GM12801 (cell line): ENCODE data around the gene SLC25A25.
A peak's percentile ranks its signal among the peaks of the same experiment; 100 is the strongest.

Source experiments
- CTCF ChIP-seq: IDR thresholded peaks from one replicate; pipeline ENCODE4 v1.5.1; 2011; ENCODE audit warnings: control low read depth; ENCODE audit not compliant: insufficient read length; ENCODE audit errors: extremely low read depth

SLC25A25 gene

GRCh38 chr9:128026773-128027541 is 41.1 kb upstream of the SLC25A25 start:
- no peak for TF ChIP-seq CTCF

- TF ChIP-seq CTCF, result no peak
Measured at GRCh38 chr9:128027705-128028104, 40.3 kb upstream of the SLC25A25 start.

GRCh38 chr9:128033609-128034008 is 34.4 kb upstream of the SLC25A25 start:
- TF ChIP-seq CTCF, result no peak

GRCh38 chr9:128034821-128035652 is 33.0 kb upstream of the SLC25A25 start:
- TF ChIP-seq CTCF, result peak; percentile 34

GRCh38 chr9:128042043-128042442 is 26.0 kb upstream of the SLC25A25 start:
- no peak for TF ChIP-seq CTCF

- TF ChIP-seq CTCF, result no peak
Measured at GRCh38 chr9:128043467-128043868, 24.6 kb upstream of the SLC25A25 start.

- TF ChIP-seq CTCF, result no peak
Measured at GRCh38 chr9:128045831-128046230, 22.2 kb upstream of the SLC25A25 start.
